ENCODE results near the gene LRRC75A. TPM values are rescaled to one million over a fixed set of nuclear protein-coding genes. Genes with fewer than 3 reads are reported as not detected.

LRRC75A gene
- total and polyA plus RNA-seq, 2 of the 8 experiments (the other 6 are each of a cell fraction or from before 2014, with no cell fraction given), result 9.7 to 9.9 TPM

DNA sequence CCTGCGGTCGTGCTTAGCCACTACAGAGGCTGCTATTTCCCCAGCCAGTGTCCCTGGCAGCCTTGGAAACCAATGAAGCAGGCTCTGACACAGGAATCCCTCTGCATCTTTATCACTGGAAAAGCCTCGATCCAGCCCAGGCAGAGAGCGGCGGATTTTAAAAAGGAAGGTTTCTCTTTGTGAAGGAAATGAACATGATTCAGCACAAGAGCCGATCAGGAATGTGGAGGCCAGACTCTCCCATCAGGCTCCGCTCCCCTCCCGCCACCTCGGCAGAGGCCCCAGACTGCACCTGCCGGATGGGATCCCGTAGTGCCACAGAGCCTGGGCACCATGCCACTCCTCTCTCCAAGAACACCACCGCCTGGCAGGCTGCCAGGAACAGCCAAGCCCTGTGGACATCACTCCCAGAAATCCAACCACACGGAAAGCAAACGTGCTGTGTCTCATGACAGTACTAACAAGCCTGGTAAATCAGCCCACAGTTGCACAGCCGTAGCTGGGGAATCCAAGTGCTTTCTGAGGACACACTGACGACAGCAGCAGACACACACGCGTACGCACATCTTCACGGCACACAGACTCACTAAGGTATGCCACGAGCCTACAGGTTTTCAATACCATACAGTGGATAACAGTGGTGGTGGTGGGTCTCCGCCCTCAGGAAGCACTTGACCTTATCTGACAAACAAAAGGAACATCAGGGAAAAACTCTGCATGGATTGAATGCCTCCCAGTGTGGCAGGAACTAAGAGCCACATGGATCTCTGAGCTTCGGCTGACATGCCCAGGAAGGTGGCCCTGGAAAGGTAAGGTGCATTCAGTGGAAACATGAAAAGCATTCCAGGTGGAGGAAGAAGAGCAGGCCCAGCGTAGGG, 5.4 kb downstream of the LRRC75A start (continued):
- no peak for TF ChIP-seq USF2 (IDR thresholded peaks at IDR 0.05; ENCODE audit: low read length)
- TF ChIP-seq, protein P1, sequence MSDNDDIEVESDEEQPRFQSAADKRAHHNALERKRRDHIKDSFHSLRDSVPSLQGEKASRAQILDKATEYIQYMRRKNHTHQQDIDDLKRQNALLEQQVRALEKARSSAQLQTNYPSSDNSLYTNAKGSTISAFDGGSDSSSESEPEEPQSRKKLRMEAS (IDR thresholded peaks at IDR 0.05), result peak; percentile 19; the same call in 1 of the 2 replicates
- TF ChIP-seq YY1 (IDR thresholded peaks at IDR 0.05; ENCODE audit: low read depth, low read length), result no peak
- TF ChIP-seq PHF8 (conservative IDR thresholded peaks at IDR 0.05; ENCODE audit: low read depth, low read length), result no peak
- no peak for TF ChIP-seq RAD21 (IDR thresholded peaks at IDR 0.05 in 1 of 2, conservative IDR thresholded peaks at IDR 0.05 in 1 of 2; ENCODE audit: low read depth in 2 of 2, low read length in 2 of 2)
- 0 out of 3 replicates have a peak, but pooled peaks of 1 of the 2 experiments have one; percentile 22 for TF ChIP-seq POLR2A (IDR thresholded peaks at IDR 0.05; ENCODE audit: control extremely low read depth in 1 of 2, low read depth in 2 of 2, low read length in 2 of 2)
- TF ChIP-seq BACH1 (IDR thresholded peaks at IDR 0.05; ENCODE audit: low read length), result peak; percentile 75
- no peak for TF ChIP-seq EP300 (IDR thresholded peaks at IDR 0.05; ENCODE audit: borderline replicate concordance in 1 of 2, low read depth in 2 of 2, low read length in 2 of 2)
- TF ChIP-seq JUN (IDR thresholded peaks at IDR 0.05; ENCODE audit: low read depth, low read length), result no peak
- 0 out of 2 replicates have a peak, but pooled peaks have one; percentile 12 for TF ChIP-seq TBP (IDR thresholded peaks at IDR 0.05; ENCODE audit: low read depth, low read length)
- no peak for TF ChIP-seq SAP30 (IDR thresholded peaks at IDR 0.05; ENCODE audit: insufficient read depth, insufficient replicate concordance, low read length)
- TF ChIP-seq NRF1 (IDR thresholded peaks at IDR 0.05; ENCODE audit: low read depth, low read length), result no peak
- no peak for TF ChIP-seq SIRT6 (IDR thresholded peaks at IDR 0.05; ENCODE audit: low read length)
- TF ChIP-seq CBX8 (IDR thresholded peaks at IDR 0.05; ENCODE audit: borderline replicate concordance, low read depth, low read length), result no peak
- no peak for TF ChIP-seq KDM5A (IDR thresholded peaks at IDR 0.05; ENCODE audit: low read length)
- no peak for TF ChIP-seq SIN3A (conservative IDR thresholded peaks at IDR 0.05 in 1 of 2, IDR thresholded peaks at IDR 0.05 in 1 of 2; ENCODE audit: low read depth in 1 of 2, low read length in 2 of 2)

All from H1 (cell line).